Measurements from ENCODE around the gene PPARD.

DNA sequence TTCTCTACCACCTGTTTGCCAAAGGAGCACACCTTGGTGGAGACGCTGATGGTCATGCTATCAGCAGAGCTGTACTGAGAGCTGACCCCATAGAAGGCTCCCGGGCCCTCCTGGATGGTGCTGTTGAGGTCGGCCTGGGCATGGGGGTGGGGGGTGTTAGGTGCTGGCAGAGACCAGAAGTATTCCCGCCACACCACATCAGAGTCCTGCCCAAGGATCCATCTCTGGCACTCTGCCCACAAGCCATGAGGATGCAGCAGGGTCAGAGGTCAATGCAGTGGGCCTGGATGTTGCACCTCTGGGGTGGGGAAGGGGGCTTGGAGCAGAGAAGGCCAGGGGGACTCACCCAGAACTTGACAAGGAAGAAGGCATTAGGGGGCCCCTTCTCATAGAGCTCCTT is 133.2 kb downstream of the PPARD start:
- TF ChIP-seq CEBPB (IDR thresholded peaks at IDR 0.05) (no peak), ZBTB7A (IDR thresholded peaks at IDR 0.05; ENCODE audit: low read depth) (no peak), TCF12 (IDR thresholded peaks at IDR 0.05; ENCODE audit: low read depth) (no peak), EP300 (IDR thresholded peaks at IDR 0.05; ENCODE audit: borderline replicate concordance) (no peak), EGR1 (IDR thresholded peaks at IDR 0.05) (no peak), CREB1 (IDR thresholded peaks at IDR 0.05; ENCODE audit: low read depth) (no peak), YY1 (IDR thresholded peaks at IDR 0.05; ENCODE audit: low read depth) (no peak)
- TF ChIP-seq, protein P1, sequence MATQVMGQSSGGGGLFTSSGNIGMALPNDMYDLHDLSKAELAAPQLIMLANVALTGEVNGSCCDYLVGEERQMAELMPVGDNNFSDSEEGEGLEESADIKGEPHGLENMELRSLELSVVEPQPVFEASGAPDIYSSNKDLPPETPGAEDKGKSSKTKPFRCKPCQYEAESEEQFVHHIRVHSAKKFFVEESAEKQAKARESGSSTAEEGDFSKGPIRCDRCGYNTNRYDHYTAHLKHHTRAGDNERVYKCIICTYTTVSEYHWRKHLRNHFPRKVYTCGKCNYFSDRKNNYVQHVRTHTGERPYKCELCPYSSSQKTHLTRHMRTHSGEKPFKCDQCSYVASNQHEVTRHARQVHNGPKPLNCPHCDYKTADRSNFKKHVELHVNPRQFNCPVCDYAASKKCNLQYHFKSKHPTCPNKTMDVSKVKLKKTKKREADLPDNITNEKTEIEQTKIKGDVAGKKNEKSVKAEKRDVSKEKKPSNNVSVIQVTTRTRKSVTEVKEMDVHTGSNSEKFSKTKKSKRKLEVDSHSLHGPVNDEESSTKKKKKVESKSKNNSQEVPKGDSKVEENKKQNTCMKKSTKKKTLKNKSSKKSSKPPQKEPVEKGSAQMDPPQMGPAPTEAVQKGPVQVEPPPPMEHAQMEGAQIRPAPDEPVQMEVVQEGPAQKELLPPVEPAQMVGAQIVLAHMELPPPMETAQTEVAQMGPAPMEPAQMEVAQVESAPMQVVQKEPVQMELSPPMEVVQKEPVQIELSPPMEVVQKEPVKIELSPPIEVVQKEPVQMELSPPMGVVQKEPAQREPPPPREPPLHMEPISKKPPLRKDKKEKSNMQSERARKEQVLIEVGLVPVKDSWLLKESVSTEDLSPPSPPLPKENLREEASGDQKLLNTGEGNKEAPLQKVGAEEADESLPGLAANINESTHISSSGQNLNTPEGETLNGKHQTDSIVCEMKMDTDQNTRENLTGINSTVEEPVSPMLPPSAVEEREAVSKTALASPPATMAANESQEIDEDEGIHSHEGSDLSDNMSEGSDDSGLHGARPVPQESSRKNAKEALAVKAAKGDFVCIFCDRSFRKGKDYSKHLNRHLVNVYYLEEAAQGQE (IDR thresholded peaks at IDR 0.05; ENCODE audit: low read depth) = no peak
- TF ChIP-seq, protein P2, sequence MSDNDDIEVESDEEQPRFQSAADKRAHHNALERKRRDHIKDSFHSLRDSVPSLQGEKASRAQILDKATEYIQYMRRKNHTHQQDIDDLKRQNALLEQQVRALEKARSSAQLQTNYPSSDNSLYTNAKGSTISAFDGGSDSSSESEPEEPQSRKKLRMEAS (IDR thresholded peaks at IDR 0.05) = no peak
